GM12878 (cell line): Measurements from ENCODE around the gene CCL2.

ENCODE experiments used
- BHLHE40 ChIP-seq, 2 experiments: fragments of 450-650 bp in 1 of 2; IDR thresholded peaks; 2 replicates each; pipeline ENCODE4 v1.6.1; 2011 to 2017; ENCODE audit warnings: low read depth in 2 of 2, borderline replicate concordance in 1 of 2, improper control_type of control experiment in 1 of 2, low read length in 1 of 2, mild to moderate bottlenecking in 1 of 2
- CBX5 ChIP-seq: sonication (generic); IDR thresholded peaks from 2 replicates; pipeline ENCODE4 v1.6.1; 2016; ENCODE audit warnings: low read depth, moderate library complexity, mild to moderate bottlenecking, inconsistent platforms
- CREM ChIP-seq: IDR thresholded peaks from 2 replicates; pipeline ENCODE4 v1.6.1; 2014; ENCODE audit warnings: antibody characterized with exemption, low read depth
- NFIC ChIP-seq: IDR thresholded peaks from 2 replicates; pipeline ENCODE4 v1.6.1; 2012; ENCODE audit warnings: low read depth, mild to moderate bottlenecking, inconsistent platforms, low read length, moderate library complexity
- TF ChIP-seq, protein P1 (sequence below), 3 experiments: IDR thresholded peaks in 2 of 3; conservative IDR thresholded peaks in 1 of 3; 2 replicates each; pipeline ENCODE4 v1.5.1; 2011; ENCODE audit warnings: low read depth in 3 of 3, low read length in 3 of 3, mild to moderate bottlenecking in 3 of 3, control low read depth in 2 of 3, moderate library complexity in 2 of 3, inconsistent platforms in 1 of 3, mixed read lengths in 1 of 3; ENCODE audit not compliant: control insufficient read depth in 2 of 3, insufficient read depth in 1 of 3; ENCODE audit errors: extremely low read depth in 1 of 3

DNA sequence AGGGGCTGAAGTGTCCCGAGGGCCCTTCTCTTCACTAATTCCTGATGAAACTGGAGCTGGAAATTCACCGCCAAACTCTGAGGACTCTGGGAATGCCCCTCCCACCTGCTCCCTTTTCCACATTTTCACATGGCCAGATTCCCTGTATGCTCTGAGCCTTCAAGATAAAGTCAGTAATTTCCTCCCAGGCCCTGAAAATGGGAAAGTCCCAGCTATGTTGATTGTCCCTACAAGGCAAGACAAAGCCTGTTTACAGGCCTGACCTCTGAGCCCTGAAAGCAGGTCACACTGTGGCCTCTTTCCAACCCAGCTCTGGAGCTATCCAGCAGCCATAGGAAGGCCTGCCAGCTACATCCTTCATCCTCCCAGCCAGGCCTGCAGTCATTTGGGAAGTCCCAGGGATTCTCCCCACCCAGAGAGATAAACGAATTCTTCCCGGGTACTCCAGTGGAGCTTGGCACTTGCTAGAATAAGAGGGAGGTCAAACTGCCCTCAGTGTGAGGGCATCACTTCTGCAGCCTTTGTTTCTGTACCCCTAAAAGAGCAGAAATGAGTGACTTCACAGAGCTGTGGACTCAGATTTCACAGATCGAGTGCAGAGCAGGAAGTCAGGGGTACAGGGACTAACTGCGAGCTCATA lies 19.6 kb upstream of the CCL2 start:
- TF ChIP-seq NFIC (no peak), CBX5 (no peak), CREM (no peak), BHLHE40 (IDR thresholded peaks at IDR 0.05; ENCODE audit: borderline replicate concordance in 1 of 2, low read depth in 2 of 2, low read length in 1 of 2) (no peak)
- TF ChIP-seq, protein P1, sequence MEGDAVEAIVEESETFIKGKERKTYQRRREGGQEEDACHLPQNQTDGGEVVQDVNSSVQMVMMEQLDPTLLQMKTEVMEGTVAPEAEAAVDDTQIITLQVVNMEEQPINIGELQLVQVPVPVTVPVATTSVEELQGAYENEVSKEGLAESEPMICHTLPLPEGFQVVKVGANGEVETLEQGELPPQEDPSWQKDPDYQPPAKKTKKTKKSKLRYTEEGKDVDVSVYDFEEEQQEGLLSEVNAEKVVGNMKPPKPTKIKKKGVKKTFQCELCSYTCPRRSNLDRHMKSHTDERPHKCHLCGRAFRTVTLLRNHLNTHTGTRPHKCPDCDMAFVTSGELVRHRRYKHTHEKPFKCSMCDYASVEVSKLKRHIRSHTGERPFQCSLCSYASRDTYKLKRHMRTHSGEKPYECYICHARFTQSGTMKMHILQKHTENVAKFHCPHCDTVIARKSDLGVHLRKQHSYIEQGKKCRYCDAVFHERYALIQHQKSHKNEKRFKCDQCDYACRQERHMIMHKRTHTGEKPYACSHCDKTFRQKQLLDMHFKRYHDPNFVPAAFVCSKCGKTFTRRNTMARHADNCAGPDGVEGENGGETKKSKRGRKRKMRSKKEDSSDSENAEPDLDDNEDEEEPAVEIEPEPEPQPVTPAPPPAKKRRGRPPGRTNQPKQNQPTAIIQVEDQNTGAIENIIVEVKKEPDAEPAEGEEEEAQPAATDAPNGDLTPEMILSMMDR (IDR thresholded peaks at IDR 0.05 in 2 of 3, conservative IDR thresholded peaks at IDR 0.05 in 1 of 3; ENCODE audit: control insufficient read depth in 2 of 3, extremely low read depth in 1 of 3, insufficient read depth in 1 of 3, low read depth in 3 of 3, low read length in 3 of 3), result no peak
